GM18499 (cell line): ENCODE results near the gene LAMP1.
A peak's percentile ranks its signal among the peaks of the same experiment; 100 is the strongest.
"Not testable (repeated sequence)": the region's sequence is repeated elsewhere in the genome, so short reads cannot be mapped to it uniquely, and the experiment has no call there.

ENCODE experiments used
- ATAC-seq: cut with Tn5 transposase; IDR thresholded peaks from one replicate; pipeline ENCODE4 v1.9.1; 2021; ENCODE audit warnings: moderate number of reproducible peaks; ENCODE audit not compliant: insufficient read depth, unreplicated experiment

The LAMP1 gene

GRCh38 chr13:113296823-113297369 is at the start of gene LAMP1:
TSS of gene LAMP1 (plus strand) at chr13:113297239. CDS start at chr13:113297435, 196 bp downstream.
- peak; percentile 35 for ATAC-seq

- no peak for ATAC-seq
Measured at GRCh38 chr13:113252516-113253095, 44.4 kb upstream of the LAMP1 start.

- ATAC-seq: not testable (repeated sequence)
Measured at GRCh38 chr13:113257908-113258307, 39.1 kb upstream of the LAMP1 start.

GRCh38 chr13:113258321-113259054 is 38.6 kb upstream of the LAMP1 start:
- ATAC-seq: no peak

- ATAC-seq: no peak
Measured at GRCh38 chr13:113260996-113261395, 36.0 kb upstream of the LAMP1 start.

- ATAC-seq: not testable (repeated sequence)
Measured at GRCh38 chr13:113263016-113263415, 34.0 kb upstream of the LAMP1 start.

- ATAC-seq: no peak
Measured at GRCh38 chr13:113267642-113268405, 29.2 kb upstream of the LAMP1 start.

GRCh38 chr13:113272031-113272430 is 25.0 kb upstream of the LAMP1 start:
- no peak for ATAC-seq

GRCh38 chr13:113272701-113273181 is 24.3 kb upstream of the LAMP1 start:
- no peak for ATAC-seq

- ATAC-seq: no peak
Measured at GRCh38 chr13:113273321-113273720, 23.7 kb upstream of the LAMP1 start.

GRCh38 chr13:113273851-113274590 is 23.0 kb upstream of the LAMP1 start:
- no peak for ATAC-seq

- no peak for ATAC-seq
Measured at GRCh38 chr13:113274721-113275120, 22.3 kb upstream of the LAMP1 start.

GRCh38 chr13:113275387-113275786 is 21.7 kb upstream of the LAMP1 start:
- ATAC-seq: no peak

GRCh38 chr13:113280126-113280525 is 16.9 kb upstream of the LAMP1 start:
- ATAC-seq: no peak

GRCh38 chr13:113283904-113284303 is 13.1 kb upstream of the LAMP1 start:
- no peak for ATAC-seq

GRCh38 chr13:113288880-113289279 is 8.2 kb upstream of the LAMP1 start:
- ATAC-seq: no peak

GRCh38 chr13:113291129-113291528 is 5.9 kb upstream of the LAMP1 start:
- no peak for ATAC-seq

GRCh38 chr13:113292021-113292862 is 4.8 kb upstream of the LAMP1 start:
- no peak for ATAC-seq

GRCh38 chr13:113293686-113294085 is 3.4 kb upstream of the LAMP1 start:
- no peak for ATAC-seq
